HepG2 (cell line): ENCODE data around the gene GJC1.

ENCODE experiments used
- ZNF569 ChIP-seq: sonication (generic); formaldehyde crosslinking; IDR thresholded peaks from 2 replicates; pipeline ENCODE4 v1.5.0; 2020; ENCODE audit warnings: mild to moderate bottlenecking, missing genetic modification reagents, moderate library complexity, borderline replicate concordance
- TF ChIP-seq, protein P1 (sequence below), 2 experiments: sonication (generic) in 1 of 2; formaldehyde crosslinking in 1 of 2; IDR thresholded peaks; 2 replicates each; pipeline versions ENCODE4 v1.5.1 to v1.6.1; 2011 to 2020; ENCODE audit warnings: borderline replicate concordance in 1 of 2, low read depth in 1 of 2, low read length in 1 of 2, mild to moderate bottlenecking in 1 of 2, missing genetic modification reagents in 1 of 2, moderate library complexity in 1 of 2
- TF ChIP-seq, protein P2 (sequence below): sonication (generic); formaldehyde crosslinking; IDR thresholded peaks from 2 replicates; pipeline ENCODE4 v1.5.0; 2020; ENCODE audit warnings: mild to moderate bottlenecking, missing genetic modification reagents, moderate library complexity

DNA sequence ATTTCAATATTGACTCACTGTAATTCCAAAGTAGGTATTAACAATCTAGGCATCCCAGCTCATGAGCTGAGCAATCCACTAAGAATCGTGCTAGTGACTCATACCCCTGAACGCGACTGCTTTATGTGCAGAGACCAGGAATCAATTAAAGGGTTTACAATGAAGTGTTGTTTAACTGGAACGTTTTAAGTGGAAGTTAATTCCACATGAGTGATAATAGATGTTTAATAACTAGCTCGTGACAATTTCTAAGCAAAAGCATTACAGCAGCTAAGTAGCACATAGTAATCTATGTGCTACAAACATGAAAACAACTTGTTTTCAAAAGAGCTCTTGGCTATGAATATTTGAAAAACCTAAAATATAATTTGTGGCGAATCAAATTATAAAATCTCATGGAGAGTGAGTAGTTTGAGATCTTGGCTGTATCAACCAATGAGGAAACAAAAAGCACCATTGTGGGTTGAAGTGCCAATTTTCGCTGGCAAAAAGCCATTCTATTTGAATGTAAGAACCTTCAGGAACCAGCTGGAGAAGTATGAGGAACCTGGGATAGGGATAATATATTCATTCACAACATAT, 9.4 kb downstream of the GJC1 start:
- no peak for TF ChIP-seq ZNF569 (CRISPR knock-in tag)
- TF ChIP-seq, protein P1, sequence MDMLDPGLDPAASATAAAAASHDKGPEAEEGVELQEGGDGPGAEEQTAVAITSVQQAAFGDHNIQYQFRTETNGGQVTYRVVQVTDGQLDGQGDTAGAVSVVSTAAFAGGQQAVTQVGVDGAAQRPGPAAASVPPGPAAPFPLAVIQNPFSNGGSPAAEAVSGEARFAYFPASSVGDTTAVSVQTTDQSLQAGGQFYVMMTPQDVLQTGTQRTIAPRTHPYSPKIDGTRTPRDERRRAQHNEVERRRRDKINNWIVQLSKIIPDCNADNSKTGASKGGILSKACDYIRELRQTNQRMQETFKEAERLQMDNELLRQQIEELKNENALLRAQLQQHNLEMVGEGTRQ (IDR thresholded peaks at IDR 0.05; ENCODE audit: low read depth, low read length), result no peak
- TF ChIP-seq, protein P1 (CRISPR knock-in tag; IDR thresholded peaks at IDR 0.05; ENCODE audit: borderline replicate concordance), result no peak
- TF ChIP-seq, protein P2, sequence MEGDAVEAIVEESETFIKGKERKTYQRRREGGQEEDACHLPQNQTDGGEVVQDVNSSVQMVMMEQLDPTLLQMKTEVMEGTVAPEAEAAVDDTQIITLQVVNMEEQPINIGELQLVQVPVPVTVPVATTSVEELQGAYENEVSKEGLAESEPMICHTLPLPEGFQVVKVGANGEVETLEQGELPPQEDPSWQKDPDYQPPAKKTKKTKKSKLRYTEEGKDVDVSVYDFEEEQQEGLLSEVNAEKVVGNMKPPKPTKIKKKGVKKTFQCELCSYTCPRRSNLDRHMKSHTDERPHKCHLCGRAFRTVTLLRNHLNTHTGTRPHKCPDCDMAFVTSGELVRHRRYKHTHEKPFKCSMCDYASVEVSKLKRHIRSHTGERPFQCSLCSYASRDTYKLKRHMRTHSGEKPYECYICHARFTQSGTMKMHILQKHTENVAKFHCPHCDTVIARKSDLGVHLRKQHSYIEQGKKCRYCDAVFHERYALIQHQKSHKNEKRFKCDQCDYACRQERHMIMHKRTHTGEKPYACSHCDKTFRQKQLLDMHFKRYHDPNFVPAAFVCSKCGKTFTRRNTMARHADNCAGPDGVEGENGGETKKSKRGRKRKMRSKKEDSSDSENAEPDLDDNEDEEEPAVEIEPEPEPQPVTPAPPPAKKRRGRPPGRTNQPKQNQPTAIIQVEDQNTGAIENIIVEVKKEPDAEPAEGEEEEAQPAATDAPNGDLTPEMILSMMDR, result no peak
